ENCODE measurements around the gene ST6GALNAC4. TPM values are rescaled to one million over a fixed set of nuclear protein-coding genes. Genes with fewer than 3 reads are reported as not detected.

ST6GALNAC4 gene
- total RNA-seq, 1 experiment from 2014 or later, result 25.7 TPM

- Mint-ChIP-seq H3K36me3 (no peaks in the 10 kb centered on the region; the same call in 1 of the 2 replicates), H3K4me1 (peaks cover 27% of the 10 kb centered on the region), H3K4me3 (peak within 1 kb of the TSS; percentile 65), H3K27ac (peak within 1 kb of the TSS; percentile 93), H3K9me3 (no peaks in the 10 kb centered on the region), H3K27me3 (ENCODE audit: low read depth) (peaks cover 29% of the 10 kb centered on the region)
- CTCF ChIA-PET, result interaction anchor here (0.8 to 3.8 kb wide), 13 partner anchors 9 to 214 kb away, joined by 3 to 78 read pairs (median 6); partner anchors contain the start of genes NAIF1, ST6GALNAC4, TOR2A and TTC16
- peak; percentile 62 for ATAC-seq
- POLR2A ChIA-PET, result interaction anchor here (0.5 to 1.5 kb wide), 6 partner anchors 13 to 1142 kb away, joined by 3 to 11 read pairs (median 4); partner anchors contain the start of gene NAIF1
- peak; percentile 95 for DNase-seq (ENCODE audit: low spot score)
- TF ChIP-seq ZBTB21 (CRISPR knock-in tag; IDR thresholded peaks at IDR 0.05; ENCODE audit: borderline replicate concordance) (0 out of 2 replicates have a peak, but pooled peaks have one; percentile 63), ZNF281 (CRISPR knock-in tag; IDR thresholded peaks at IDR 0.05) (no peak), E2F5 (CRISPR knock-in tag; IDR thresholded peaks at IDR 0.05) (peak; percentile 95), SP1 (CRISPR knock-in tag; conservative IDR thresholded peaks at IDR 0.05) (peak; percentile 98), ZNF671 (CRISPR knock-in tag; IDR thresholded peaks at IDR 0.05) (peak; percentile 79; the same call in 1 of the 2 replicates), RELA (CRISPR knock-in tag; IDR thresholded peaks at IDR 0.05; ENCODE audit: borderline replicate concordance) (no peak), ZNF532 (CRISPR knock-in tag; IDR thresholded peaks at IDR 0.05; ENCODE audit: borderline replicate concordance) (peak; percentile 78; the same call in 1 of the 2 replicates), SMAD3 (CRISPR knock-in tag; IDR thresholded peaks at IDR 0.05; ENCODE audit: borderline replicate concordance) (no peak), ARID4B (CRISPR knock-in tag; IDR thresholded peaks at IDR 0.05; ENCODE audit: borderline replicate concordance) (no peak), SMAD4 (CRISPR knock-in tag; IDR thresholded peaks at IDR 0.05) (peak; percentile 81), TCF7 (CRISPR knock-in tag; IDR thresholded peaks at IDR 0.05; ENCODE audit: low read depth) (no peak), FOXP4 (CRISPR knock-in tag; IDR thresholded peaks at IDR 0.05) (no peak), JUN (CRISPR knock-in tag; IDR thresholded peaks at IDR 0.05) (0 out of 2 replicates have a peak, but pooled peaks have one; percentile 66), NFATC4 (CRISPR knock-in tag; IDR thresholded peaks at IDR 0.05) (0 out of 2 replicates have a peak, but pooled peaks have one; percentile 42), TP53 (CRISPR knock-in tag; IDR thresholded peaks at IDR 0.05) (peak; percentile 71; the same call in 1 of the 2 replicates)
- TF ChIP-seq, protein P1, sequence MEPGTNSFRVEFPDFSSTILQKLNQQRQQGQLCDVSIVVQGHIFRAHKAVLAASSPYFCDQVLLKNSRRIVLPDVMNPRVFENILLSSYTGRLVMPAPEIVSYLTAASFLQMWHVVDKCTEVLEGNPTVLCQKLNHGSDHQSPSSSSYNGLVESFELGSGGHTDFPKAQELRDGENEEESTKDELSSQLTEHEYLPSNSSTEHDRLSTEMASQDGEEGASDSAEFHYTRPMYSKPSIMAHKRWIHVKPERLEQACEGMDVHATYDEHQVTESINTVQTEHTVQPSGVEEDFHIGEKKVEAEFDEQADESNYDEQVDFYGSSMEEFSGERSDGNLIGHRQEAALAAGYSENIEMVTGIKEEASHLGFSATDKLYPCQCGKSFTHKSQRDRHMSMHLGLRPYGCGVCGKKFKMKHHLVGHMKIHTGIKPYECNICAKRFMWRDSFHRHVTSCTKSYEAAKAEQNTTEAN (CRISPR knock-in tag; IDR thresholded peaks at IDR 0.05), result 0 out of 2 replicates have a peak, but pooled peaks have one; percentile 64
- TF ChIP-seq, protein P2, sequence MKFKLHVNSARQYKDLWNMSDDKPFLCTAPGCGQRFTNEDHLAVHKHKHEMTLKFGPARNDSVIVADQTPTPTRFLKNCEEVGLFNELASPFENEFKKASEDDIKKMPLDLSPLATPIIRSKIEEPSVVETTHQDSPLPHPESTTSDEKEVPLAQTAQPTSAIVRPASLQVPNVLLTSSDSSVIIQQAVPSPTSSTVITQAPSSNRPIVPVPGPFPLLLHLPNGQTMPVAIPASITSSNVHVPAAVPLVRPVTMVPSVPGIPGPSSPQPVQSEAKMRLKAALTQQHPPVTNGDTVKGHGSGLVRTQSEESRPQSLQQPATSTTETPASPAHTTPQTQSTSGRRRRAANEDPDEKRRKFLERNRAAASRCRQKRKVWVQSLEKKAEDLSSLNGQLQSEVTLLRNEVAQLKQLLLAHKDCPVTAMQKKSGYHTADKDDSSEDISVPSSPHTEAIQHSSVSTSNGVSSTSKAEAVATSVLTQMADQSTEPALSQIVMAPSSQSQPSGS (CRISPR knock-in tag; IDR thresholded peaks at IDR 0.05; ENCODE audit: borderline replicate concordance, low read depth), result no peak
These were observed 13.6 kb upstream of the ST6GALNAC4 start, which contains the start of gene PIP5KL1 for GRCh38 chr9:127930231-127931091. Gene PIP5KL1 (minus strand): TSS chr9:127930777. CDS start chr9:127930752, 25 bp downstream.

Data from WTC11 (cell line).